Subcutaneous abdominal adipose tissue (tissue), 5 donors: Measurements from ENCODE around the gene LRRC8D.
"Not testable (repeated sequence)": the region's sequence is repeated elsewhere in the genome, so short reads cannot be mapped to it uniquely, and the experiment has no call there.

Source experiments
- H3K27ac ChIP-seq: one replicate; pipeline ENCODE4 v1.7.0; 2013; ENCODE audit warnings: low read depth, mild to moderate bottlenecking, inconsistent platforms, low read length, moderate library complexity
- H3K27me3 ChIP-seq, 5 donors: one replicate each; pipeline ENCODE4 v1.7.0; 2013; ENCODE audit warnings: low read length in 5 of 5, inconsistent platforms in 1 of 5; ENCODE audit not compliant: control insufficient read depth in 5 of 5, insufficient read depth in 4 of 5
- H3K36me3 ChIP-seq, 5 donors: one replicate each; pipeline ENCODE4 v1.7.0; 2013; ENCODE audit warnings: low read length in 5 of 5; ENCODE audit not compliant: control insufficient read depth in 5 of 5, insufficient read depth in 5 of 5
- H3K4me1 ChIP-seq, 5 donors: one replicate each; pipeline ENCODE4 v1.7.0; 2013; ENCODE audit warnings: low read length in 5 of 5, mild to moderate bottlenecking in 3 of 5, moderate library complexity in 1 of 5; ENCODE audit not compliant: control insufficient read depth in 5 of 5, insufficient read depth in 5 of 5
- H3K4me3 ChIP-seq, 5 donors: one replicate each; pipeline ENCODE4 v1.7.0; 2013; ENCODE audit warnings: low read length in 5 of 5, low read depth in 1 of 5
- H3K9ac ChIP-seq, 5 donors: one replicate each; pipeline ENCODE4 v1.7.0; 2013; ENCODE audit warnings: low read length in 5 of 5, mild to moderate bottlenecking in 4 of 5, moderate library complexity in 3 of 5
- H3K9me3 ChIP-seq, 5 donors: one replicate each; pipeline ENCODE4 v1.7.0; 2013; ENCODE audit warnings: low read length in 5 of 5; ENCODE audit not compliant: control insufficient read depth in 5 of 5
- donor health status: healthy.
- donor health status: healthy.
- donor health status: healthy.
- donor health status: healthy.
- donor health status: healthy.

The LRRC8D gene

DNA sequence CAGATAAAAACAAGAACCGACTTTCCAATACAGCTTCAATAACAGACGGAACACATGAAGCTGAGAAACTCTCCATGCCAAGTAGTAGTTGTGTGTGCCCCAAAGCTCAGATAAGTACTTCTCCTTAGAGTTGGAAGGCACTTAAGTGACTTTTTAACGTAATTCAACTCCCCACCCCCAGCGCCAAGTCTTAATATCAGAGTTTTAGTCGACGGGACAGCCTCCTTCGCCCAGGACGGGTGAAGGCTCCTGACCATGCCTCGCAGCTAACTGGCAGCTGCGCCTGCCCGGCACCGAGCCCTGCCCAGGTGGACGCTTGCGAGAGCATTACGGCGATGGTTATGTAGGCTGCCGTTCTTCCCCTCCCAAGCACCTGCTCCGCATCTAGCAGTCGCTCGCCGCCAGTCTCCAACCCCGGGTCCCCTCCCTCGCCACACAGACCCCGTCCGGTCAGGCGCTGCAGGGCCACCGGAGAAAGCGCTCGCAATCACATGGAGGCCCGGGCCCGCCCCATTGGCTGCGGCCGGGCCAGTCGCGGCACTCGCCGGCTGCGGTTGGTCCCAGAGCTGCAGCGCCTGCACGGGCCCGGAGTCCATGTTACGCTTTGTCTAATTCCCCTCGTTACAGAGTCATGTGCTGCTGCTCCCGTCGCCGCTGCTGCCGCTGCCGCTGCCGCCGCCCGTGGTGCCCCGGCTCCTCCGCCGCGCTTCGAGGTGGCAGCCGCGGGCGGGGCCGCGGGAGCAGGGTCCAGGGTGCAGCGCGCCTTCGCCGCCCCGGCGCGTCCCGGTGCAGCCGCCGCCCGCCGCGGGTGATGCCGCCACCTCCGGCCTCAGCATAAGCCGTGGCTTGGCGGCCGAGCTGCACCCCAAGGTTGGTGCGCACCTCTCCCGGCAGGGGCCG, at the start of gene LRRC8D:
Gene LRRC8D, plus strand, starts transcription at position 611 of the 900 bp plus-strand sequence. CDS start 112,037 bp downstream, outside the sequence.
- no peaks in the 10 kb centered on the region for H3K36me3 ChIP-seq
- H3K27ac ChIP-seq = peak within 1 kb of the TSS; percentile 60
- H3K4me1 ChIP-seq = peaks cover 6 to 41% (median 34%) of the 10 kb centered on the region in 5 donors
- no peaks in the 10 kb centered on the region for H3K27me3 ChIP-seq
- H3K9ac ChIP-seq = peak within 1 kb of the TSS; percentile 44 to 77 (median 50)
- no peaks in the 10 kb centered on the region for H3K9me3 ChIP-seq
- H3K4me3 ChIP-seq = peak within 1 kb of the TSS; percentile 74 to 88 (median 78)

DNA sequence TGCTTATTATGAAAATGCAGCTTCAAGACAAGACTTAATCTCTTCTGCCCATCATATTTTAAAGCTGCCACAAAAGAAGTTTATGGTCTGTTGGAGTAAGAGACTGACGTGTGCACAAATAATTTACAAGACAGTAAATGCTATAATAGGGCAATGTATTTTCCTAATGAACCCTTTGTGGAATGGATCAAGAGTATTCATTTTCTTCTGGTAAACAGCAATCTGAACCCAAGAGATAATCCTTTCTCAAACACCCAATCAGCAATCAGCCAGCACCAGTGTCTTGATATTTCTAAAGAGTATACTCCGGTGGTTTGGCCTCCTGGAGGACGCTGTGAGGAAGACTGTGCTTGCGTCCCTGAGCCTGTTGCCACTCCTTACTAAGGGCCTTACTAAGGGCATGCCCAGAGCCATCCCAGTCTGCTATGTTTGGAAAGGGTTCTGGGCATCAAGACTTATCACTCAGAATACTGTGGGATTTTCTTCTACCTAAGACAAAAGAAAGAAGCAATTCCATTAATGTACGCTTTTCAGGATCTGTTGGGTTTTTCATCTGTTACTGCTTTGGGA, 48.8 kb upstream of the LRRC8D start:
- Histone ChIP-seq H3K9ac (no peak overlapping the region), H3K27me3 (no peaks in the 10 kb centered on the region), H3K4me1 (no peaks in the 10 kb centered on the region), H3K9me3 (no peaks in the 10 kb centered on the region), H3K27ac (no peak overlapping the region), H3K4me3 (no peak overlapping the region), H3K36me3 (no peaks in the 10 kb centered on the region)

DNA sequence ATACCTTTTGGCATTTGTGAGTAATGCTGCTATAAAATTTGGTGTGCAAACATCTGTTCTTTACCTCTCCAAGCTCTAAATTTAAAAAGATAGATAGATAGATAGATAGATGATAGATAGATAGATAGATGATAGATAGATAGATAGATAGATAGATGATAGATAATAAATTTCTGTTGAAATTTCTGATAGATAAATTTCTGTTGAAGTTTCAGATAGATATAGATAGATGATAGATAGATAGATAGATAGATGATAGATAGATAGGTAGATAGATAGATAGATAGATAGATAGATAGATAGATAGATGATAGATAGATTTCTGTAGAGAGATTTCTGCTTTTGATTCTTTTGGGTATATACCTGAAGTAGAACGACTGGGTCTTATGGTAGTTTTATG, 44.7 kb upstream of the LRRC8D start:
- not testable (repeated sequence) for H3K4me1 ChIP-seq, H3K36me3 ChIP-seq, H3K27me3 ChIP-seq, H3K9me3 ChIP-seq, H3K4me3 ChIP-seq, H3K27ac ChIP-seq, H3K9ac ChIP-seq

DNA sequence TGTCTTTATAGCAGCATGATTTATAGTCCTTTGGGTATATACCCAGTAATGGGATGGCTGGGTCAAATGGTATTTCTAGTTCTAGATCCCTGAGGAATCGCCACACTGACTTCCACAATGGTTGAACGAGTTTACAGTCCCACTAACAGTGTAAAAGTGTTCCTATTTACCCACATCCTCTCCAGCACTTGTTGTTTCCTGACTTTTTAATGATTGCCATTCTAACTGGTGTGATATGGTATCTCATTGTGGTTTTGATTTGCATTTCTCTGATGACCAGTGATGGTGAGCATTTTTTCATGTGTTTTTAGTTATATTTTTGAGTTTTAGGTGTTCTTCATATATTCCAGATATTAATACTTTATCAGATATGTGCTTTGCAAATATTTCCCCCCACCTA, 43.6 kb upstream of the LRRC8D start:
- H3K4me3 ChIP-seq, H3K9me3 ChIP-seq, H3K9ac ChIP-seq, H3K4me1 ChIP-seq, H3K36me3 ChIP-seq, H3K27ac ChIP-seq, H3K27me3 ChIP-seq: not testable (repeated sequence)

DNA sequence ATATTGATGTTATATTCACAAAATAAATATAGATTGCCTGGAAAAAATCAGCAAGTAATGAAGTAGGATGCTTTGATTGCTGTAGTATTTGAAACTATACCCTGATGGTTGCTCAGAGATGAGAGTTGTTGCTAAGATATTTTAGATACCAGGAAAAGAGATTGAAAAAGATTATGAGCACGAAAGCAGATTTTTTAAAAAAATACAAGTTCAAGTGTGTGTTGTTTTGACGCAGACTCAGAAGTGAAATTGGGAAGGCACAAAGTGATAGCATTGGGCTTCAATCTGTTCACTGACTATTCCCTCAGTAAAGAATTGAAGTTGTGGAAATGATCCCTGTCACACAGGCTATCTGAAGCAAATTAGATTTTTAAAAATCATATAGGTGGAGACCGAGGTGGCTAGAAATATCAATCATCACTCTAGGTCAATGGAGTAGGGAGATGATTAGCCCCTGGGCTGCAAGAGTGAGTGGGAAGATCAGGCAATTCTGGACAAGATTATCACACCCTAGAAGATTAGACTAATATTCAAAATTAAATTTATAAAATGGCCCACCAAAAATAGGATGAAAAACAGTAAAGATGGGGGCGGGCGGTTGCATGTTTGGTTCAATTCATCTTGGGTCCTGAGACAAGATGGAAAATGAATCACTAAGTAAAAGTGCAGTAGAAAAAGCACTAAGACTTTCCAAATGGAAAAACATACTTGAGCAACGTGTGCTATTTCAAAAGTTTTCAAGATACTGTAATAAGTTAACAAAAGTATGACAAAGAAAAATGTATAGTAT, 41.5 kb upstream of the LRRC8D start:
- Histone ChIP-seq H3K4me1 (no peaks in the 10 kb centered on the region), H3K4me3 (no peak overlapping the region), H3K9me3 (no peaks in the 10 kb centered on the region), H3K9ac (no peak overlapping the region), H3K27ac (no peak overlapping the region), H3K27me3 (peaks cover 0 to 4% (median 0%) of the 10 kb centered on the region in 5 donors), H3K36me3 (no peaks in the 10 kb centered on the region)

DNA sequence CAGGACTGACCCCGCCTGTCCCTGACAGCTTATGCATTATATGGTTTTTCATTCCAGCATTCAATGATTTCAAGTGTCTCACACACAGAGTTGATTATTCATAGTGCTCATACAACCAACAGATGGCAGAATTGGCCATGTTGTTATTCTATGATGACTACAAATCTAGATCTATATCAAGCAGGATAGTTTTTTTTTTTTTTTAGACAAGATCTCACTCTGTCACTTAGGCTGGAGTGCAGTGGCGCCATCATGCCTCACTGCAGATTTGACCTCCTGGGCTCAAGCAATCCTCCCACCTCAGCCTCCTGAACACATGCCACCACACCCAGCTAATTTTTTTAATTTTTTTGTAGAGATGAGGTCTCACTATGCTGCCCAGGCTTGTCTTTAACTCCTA, 40.1 kb upstream of the LRRC8D start:
- Histone ChIP-seq H3K27ac (no peak overlapping the region), H3K4me3 (no peak overlapping the region), H3K9ac (no peak overlapping the region), H3K27me3 (peaks cover 0 to 4% (median 0%) of the 10 kb centered on the region in 5 donors), H3K36me3 (no peaks in the 10 kb centered on the region), H3K9me3 (no peaks in the 10 kb centered on the region), H3K4me1 (no peaks in the 10 kb centered on the region)

DNA sequence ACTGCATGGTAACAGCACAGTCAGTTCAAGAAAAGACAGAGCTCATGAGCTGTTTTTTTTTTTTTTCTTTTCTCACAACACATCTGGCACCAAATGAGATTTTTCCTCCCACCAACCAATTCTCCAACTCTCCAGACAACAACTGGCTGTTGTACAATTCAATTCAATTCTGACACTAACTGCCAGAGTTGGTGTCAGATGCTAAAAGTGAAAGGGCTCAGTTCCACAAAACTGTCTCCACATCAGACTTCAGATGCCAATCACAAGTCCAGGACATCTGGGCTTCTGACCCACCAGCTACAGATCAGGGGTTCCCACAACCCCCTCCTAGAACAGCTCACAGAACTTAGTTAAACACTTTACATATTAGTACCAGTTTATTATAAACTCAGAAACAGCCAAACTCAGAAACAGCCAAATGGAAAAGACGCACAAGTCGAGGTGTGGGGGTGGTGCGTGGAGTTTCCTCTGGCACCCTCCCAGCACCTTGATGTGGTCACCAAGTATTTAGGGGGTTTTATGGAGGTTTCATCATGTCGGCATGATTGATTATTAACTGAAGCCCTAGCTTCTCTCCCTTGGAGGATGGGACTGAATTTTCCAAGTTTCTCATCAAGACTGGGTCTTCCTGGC, 39.2 kb upstream of the LRRC8D start:
- H3K36me3 ChIP-seq = no peaks in the 10 kb centered on the region
- no peaks in the 10 kb centered on the region for H3K9me3 ChIP-seq
- no peak overlapping the region for H3K27ac ChIP-seq
- H3K4me1 ChIP-seq = no peaks in the 10 kb centered on the region
- H3K4me3 ChIP-seq = no peak overlapping the region
- H3K9ac ChIP-seq = no peak overlapping the region
- peaks cover 0 to 4% (median 0%) of the 10 kb centered on the region in 5 donors for H3K27me3 ChIP-seq

DNA sequence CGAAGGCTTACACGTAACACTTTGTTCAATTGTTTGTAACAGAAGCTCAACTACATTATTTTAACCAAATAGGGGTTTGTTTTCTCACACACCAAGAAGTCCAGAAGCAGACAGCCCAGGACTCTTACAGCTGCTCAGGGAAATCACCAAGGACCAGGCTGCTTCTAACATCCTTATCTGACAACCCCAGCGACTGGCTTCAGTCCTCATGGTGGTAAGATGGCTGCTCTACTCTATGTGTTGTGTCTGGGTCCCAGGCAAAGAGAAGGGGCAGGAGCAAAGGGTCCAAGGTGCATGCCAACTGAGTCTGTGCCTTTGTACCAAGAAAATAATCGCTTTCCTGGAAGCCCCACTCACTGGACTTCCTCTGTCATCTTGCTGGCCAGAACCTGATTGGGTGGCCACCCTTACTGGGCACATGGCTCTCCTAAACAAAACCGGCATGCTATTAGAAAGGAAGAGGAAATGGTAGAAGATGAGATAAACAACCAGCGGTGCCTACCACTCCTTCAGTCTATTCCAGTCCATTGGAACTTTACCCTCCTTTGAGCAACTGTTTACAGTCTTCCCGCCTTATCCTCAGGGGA, 34.1 kb upstream of the LRRC8D start:
- Histone ChIP-seq H3K9ac (no peak overlapping the region), H3K9me3 (no peaks in the 10 kb centered on the region), H3K4me3 (no peak overlapping the region), H3K4me1 (no peaks in the 10 kb centered on the region), H3K36me3 (no peaks in the 10 kb centered on the region), H3K27me3 (peaks cover 0 to 4% (median 0%) of the 10 kb centered on the region in 5 donors), H3K27ac (no peak overlapping the region)

DNA sequence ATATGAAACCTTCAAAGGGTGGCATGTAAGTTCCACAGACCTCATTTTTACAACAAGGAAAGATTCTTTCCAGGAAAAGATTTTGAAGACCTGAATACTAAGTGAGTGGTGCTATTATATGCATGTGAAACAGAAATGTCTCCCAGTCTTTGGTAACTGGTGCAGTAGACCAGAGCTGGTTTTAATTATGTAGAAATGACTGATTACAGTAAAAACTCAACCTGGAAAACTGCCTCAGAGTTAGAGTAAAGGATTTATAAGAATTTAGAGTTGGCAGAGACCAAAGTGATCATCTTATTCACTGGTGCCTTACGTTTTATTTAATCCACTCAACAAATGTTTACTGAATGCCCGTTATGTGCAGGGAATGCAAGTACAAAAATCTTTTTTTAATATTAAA, 30.2 kb upstream of the LRRC8D start:
- no peaks in the 10 kb centered on the region for H3K9me3 ChIP-seq
- no peak overlapping the region for H3K27ac ChIP-seq
- H3K9ac ChIP-seq = no peak overlapping the region
- H3K36me3 ChIP-seq = no peaks in the 10 kb centered on the region
- no peak overlapping the region for H3K4me3 ChIP-seq
- H3K4me1 ChIP-seq = no peaks in the 10 kb centered on the region
- no peaks in the 10 kb centered on the region for H3K27me3 ChIP-seq
